GM18517 (cell line): Measurements from ENCODE around the gene APH1A.
A peak's percentile ranks its signal among the peaks of the same experiment; 100 is the strongest.
"Not testable (repeated sequence)": the region's sequence is repeated elsewhere in the genome, so short reads cannot be mapped to it uniquely, and the experiment has no call there.

ENCODE experiments used
- ATAC-seq: cut with Tn5 transposase; IDR thresholded peaks from one replicate; pipeline ENCODE4 v1.9.1; 2021; ENCODE audit warnings: mild to moderate bottlenecking, moderate library complexity; ENCODE audit not compliant: unreplicated experiment

Gene APH1A

DNA sequence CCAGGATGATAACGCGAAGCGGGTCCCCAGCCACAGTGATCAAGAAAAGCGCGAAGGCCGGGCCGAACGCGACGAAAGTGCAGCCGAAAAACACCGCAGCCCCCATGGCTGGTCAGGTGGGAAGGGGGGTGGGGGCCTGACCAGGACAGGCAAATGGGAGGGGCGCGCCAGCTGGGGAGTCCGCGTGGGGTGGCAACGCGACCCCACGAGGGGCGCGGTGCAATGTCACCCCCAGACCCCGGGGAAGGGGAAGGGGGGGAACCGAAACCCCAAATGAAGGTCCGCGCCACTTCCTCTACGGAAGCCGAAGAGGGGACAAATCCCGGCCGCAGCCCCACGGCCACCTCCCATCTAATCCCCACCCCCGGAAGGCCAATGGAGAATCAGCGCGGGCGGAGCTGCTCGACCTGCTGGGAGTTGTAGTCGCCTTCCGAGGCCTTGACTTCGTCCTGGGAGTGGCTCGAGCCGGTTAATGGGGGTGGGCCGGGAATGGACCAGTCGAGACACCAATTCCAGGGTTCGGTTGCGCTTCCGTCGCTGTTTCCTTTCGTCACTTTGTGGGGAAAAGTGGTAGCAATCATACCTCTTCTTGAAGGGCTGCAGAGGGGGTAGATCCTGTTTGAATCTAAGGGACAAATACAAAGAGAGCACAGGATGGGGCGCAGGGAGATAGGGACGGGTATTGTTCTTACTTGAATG is at the start of gene APH1A:
APH1A (minus strand) TSS at position 312 of the 699 bp plus-strand sequence; CDS start at position 106, 206 bp downstream.
- ATAC-seq = peak; percentile 80

DNA sequence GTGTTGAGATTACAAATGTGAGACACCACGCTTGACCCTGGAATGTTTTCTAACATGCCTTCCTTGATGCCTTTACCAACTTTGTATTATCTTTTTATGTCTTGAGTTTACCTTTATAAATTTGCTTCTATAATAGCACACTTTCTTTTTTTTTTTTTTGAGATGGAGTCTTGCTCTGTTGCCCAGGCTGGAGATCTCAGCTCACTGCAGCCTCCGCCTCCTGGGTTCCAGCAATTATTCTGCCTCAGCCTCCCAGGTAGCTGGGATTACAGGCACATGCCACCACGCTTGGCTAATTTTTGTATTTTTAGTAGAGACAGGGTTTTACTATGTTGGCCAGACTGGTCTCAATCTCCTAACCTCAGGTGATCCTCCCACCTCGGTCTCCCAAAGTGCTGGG is 45.9 kb upstream of the APH1A start:
- not testable (repeated sequence) for ATAC-seq

- ATAC-seq = no peak
Measured at GRCh38 chr1:150311762-150312161, 42.9 kb upstream of the APH1A start.

- no peak for ATAC-seq
Measured at GRCh38 chr1:150309758-150310508, 41.1 kb upstream of the APH1A start.

GRCh38 chr1:150308585-150308984 is 39.8 kb upstream of the APH1A start:
- not testable (repeated sequence) for ATAC-seq

DNA sequence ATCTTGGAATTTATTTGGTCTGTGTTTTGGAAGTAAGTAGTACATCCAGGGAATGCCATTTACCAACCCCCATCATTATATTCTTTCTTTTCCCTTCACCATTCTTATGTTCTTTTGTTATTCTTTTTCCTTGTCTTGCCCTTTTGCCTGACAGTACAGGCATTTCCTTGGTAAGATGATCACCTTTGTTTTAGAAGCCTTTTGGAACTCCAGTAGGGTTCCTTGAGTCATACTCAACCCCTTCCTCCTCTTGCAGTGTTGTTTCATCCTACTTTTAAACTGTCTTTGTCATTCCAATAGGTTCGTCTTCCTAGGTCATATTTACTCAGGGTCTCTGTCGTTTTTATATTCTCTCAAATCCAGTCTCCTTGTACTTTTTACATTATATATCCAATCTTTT is 34.1 kb upstream of the APH1A start:
- ATAC-seq = no peak

DNA sequence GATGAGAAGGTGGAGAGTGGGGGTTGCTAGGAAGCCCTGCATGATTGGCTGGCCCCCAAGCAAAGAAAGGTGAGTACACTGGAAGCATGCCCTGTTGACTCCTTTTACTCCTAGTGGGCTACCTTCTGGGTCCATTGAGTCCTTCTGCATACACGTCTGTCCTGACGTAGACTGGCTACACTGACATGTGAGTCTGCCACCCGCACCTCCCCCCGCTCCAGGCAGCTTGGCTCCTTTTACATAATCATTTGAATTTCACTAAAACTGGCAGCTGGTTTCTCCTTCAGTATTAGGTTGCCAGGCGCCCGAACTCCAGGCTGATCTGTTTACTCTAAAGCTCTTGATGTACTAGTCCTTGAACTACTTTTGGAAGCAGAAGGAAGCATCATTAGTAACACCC is 33.5 kb upstream of the APH1A start:
- ATAC-seq = no peak

DNA sequence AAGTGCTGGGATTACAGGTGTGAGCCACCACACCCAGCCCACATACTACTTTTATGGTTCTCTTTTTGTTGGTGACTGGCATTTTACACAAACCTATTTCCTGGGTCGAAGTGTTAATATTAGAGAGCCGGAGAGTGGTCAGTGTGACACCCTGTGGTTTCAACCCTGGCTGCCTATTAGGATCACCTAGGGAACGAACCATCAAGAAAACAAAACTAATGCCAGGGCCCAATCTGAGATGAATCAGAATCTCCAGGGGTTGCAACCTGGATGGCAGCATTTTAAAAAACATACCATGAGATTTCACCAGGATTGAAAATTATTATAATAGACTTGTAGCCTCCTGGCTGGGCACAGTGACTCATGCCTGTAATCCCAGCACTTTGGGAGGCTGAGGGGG is 30.9 kb upstream of the APH1A start:
- ATAC-seq = no peak

GRCh38 chr1:150295476-150295875 is 26.7 kb upstream of the APH1A start:
- no peak for ATAC-seq

DNA sequence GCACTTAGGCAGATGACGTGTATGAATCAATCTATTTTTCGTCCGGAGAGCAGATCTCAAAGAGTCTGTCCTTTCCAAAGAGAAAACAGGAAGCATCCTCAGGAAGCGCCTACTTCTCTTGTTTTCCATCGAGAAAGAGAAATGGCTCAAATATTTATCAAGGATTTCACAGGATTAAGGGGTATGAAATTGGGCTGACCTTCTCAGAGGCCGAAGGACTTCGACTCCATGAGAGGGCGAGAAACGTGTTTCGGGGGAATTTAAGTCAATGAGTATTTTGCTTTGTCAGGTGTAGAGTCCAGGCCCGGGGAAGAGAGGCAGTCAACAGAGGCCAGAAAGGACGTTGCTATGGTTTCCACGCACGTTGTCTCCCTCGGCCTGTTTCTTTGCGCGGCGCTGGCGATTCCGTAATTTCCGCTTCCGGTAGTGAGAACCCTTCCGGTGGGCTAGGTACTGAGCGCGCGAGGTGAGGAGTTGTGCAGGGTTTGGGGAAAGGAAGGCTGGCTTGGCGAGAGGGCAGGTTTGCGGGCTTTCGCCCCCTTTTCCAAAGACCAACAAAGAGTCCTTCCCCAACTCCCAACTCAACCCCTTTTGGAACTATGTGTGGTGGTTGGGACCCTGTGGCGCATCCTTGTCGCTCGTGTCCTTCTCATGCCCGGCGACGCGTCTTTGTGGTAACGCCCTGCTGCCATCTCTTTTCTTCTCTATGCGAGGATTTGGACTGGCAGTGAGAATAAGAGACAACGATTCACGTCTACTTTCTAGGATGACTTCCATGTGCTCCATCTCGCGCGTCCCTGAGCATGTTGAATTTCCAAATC is 24.8 kb upstream of the APH1A start, which contains the start of gene MRPS21:
MRPS21 (plus strand) TSS at position 429 of the 821 bp plus-strand sequence. CDS start 506 bp downstream, outside the sequence.
- peak; percentile 95 for ATAC-seq

DNA sequence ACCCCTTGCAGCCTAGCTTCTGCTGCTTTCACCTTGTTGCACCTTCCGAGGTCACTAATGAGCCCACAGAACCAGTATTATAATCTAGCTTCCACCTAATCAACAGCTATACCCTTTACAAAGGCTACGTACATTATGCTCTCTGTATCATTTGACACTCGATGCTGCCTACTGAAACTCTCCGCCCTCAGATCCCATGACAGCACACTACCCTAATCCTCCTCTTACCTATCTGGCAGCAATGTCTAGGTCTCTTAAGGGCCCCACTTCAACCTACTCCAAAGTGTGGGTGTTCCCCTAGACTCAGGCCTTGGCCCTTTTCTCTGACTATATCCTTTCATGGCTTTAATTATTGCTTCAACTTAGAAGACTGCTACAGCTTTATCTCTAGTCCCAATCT is 20.0 kb upstream of the APH1A start:
- no peak for ATAC-seq

GRCh38 chr1:150288382-150288781 is 19.6 kb upstream of the APH1A start:
- ATAC-seq = no peak

DNA sequence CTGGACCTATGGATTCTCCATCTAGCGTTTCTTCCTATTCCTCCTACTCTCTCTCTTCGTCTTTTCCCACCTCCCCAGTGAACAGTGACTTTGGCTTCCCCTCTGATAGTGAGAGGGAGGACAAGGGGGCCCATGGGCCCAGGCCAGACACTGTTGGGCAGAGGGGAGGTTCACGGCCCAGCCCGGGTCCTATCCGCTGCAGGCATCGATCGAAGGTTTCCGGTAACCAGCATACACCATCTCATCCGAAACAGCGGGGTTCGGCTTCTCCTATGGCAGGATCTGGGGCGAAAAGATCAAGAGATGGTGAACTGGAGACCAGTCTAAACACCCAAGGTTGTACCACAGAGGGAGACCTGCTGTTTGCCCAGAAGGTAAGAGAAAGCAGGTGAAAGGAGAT is 14.4 kb upstream of the APH1A start:
- ATAC-seq = no peak

DNA sequence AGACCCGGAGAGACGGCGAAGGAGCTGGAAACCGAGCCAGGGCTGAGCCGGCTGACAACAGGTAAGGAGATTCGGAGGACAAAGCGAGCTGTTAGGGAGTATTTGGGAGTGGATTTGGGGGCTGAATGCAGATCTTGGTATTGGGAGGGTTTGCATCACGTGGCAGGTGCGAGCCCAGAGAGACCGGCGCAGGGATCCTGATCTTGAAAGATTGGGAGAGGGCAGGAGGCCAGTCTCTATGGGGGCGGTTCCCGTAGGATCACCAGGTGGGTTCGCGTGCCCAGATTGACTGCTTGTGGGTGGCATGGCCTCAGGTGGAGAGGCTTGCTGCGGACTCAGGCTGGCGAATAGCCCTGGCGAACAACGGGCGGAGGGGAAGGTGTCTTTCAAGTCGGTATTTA is 13.7 kb upstream of the APH1A start:
- no peak for ATAC-seq

DNA sequence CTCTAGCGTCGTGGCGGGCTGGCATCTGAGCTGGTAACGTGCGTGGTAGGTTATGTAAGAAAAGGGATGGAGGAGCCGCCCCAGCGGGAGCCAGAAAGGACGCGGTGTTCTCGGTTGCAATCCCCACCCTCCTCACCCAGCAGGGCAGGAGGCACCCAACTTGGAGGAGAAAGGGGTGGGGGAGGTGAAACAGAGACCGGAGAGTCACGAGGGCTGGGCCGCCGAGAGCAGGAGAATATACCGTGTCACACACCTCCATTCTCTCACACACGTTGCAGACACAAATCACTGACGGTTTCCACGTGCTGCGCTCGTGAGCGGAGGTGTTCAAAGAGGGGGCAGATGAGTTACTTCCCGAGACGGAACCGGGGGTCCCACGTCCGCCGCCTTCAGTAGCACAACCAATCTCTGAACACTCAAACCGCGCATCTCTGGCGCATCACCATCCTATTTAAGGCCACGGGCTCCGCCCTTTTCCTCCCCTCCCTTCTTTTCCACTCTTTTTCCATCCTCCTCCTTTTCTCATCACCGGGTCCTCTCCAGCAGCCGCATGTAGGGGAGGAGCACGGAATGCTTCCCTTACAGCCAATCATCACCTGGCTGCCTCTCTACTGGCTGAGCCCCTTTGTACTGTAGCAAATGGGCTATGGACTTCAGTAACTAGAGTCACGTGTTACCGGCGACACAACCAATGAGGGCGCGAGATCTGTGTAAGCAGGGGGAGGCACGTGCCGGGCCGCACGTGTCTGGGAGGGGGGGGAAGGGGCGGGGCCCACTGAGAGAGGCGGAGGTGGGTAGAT is 13.1 kb upstream of the APH1A start, which contains the start of gene CIART:
CIART (plus strand) TSS at position 797 of the 800 bp plus-strand sequence. CDS start 714 bp downstream, outside the sequence.
- no peak for ATAC-seq

- no peak for ATAC-seq
Measured at GRCh38 chr1:150281221-150281757, 12.5 kb upstream of the APH1A start.

GRCh38 chr1:150280138-150280707 is 11.4 kb upstream of the APH1A start:
- no peak for ATAC-seq

- no peak for ATAC-seq
Measured at GRCh38 chr1:150273311-150273710, 4.5 kb upstream of the APH1A start.

DNA sequence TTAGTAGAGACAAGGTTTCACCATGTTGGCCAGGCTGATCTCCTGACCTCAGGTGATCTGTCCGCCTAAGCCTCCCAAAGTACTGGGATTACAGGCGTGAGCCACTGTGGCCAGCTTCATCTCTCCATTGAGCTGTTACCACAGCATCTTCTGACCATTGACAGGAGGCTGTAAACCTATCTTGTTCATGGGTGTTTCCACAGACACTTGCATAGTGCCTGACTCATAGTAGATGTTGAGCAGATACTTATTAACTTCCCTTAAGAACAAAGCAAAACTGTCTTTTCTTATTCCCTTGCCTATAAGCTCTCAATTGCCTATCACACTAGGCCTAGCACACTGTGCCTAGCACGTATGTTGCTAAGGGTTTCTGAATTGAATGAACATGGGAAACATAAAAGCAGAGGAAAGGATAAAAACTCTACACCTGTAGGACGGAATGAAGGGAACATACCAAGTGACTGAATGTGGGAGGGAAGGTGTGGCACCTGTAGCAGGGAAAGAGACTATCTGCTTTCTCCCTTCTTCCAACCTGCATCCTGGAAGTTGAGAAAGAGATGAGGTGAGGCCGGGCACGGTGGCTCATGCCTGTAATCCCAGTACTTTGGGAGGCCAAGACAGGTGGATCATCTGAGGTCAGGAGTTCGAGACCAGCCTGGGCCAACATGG is 2.6 kb upstream of the APH1A start:
- ATAC-seq = no peak
